NCI-H1105 (cell line): ENCODE data around the gene STAC3.

Source experiments
- DNase-seq: peaks from one replicate; lab custom pipeline; 2025; lab: John Stamatoyannopoulos, UW

The STAC3 gene

DNA sequence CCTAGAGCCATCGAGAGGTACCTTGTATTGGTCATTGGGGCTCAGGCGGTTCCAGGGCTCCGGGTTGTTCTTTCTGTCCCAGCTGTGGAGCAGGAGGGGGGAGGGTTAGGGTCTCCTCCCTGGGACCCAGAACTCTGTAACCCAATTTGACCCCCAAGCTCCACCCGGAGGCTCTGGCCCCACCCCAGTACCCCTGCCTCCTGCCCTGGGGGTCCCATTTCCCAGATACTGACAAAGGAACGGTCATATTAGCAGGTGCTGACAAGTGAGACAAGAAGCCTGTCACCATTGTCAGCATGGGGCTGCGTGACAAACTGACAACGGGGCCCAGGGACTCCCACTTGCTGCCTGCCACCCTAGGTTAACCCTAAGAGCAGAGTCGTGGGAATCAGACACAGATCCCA lies 15.3 kb downstream of the STAC3 start:
- no peak for DNase-seq

DNA sequence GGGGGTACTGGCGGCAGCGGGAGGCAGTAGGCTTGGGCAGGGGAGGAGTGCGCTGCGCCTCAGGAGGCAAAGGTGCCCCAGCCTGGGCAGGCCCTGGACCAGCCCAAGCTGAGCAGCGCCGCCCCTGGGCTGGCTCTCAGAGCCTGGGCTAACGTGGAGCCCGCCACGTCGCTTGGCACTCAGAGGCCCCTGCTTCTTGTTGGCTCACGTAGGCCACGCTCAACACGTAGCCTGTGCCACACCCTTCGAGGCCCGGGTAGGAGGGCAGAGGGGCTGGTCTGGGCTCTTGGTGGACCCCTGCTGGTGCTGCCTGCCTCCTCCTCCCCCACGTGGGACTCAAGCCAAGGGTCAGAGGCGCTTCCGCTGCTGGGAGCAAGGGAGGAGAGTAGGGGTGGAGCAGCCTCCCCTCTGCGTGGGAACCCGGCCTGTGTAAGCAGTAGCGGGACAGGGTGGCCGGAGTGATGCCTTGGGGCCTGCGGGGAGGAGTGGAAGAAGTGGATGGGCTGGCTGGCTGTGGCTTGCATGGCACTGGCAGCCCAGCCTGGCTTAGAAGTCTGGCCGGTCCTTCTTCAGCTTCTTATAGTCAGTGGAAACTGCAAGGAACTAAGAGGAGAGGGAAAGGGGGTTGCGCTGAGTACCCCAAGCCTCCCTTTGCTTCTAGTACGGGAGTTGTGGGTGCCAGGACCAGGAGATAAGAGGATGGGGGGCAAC lies 15.8 kb downstream of the STAC3 start:
- DNase-seq, result no peak

DNA sequence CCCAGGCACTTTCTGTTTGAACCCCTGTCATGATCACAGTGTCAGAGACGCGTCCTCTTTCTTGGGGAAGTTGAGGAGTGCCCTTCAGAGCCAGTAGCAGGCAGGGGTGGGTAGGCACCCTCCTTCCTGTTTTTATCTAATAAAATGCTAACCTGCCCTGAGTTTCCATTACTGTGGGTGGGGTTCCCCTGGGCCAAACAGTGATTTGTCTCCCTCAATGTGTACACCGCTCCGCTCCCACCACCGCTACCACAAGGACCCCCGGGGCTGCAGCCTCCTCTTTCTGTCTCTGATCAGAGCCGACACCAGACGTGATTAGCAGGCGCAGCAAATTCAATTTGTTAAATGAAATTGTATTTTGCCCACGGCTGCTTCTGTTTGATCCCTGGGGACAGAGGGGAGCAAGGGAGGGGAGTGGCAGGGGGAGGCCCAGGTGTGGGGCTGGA lies 16.4 kb downstream of the STAC3 start:
- no peak for DNase-seq

DNA sequence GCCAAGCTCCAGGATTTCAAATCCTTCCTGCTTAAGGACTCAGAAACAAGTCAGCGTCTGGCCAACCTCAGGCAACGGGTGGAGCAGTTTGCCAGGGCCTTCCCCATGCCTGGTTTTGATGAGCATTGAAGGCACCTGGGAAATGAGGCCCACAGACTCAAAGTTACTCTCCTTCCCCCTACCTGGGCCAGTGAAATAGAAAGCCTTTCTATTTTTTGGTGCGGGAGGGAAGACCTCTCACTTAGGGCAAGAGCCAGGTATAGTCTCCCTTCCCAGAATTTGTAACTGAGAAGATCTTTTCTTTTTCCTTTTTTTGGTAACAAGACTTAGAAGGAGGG lies 16.8 kb downstream of the STAC3 start:
- DNase-seq, result no peak

DNA sequence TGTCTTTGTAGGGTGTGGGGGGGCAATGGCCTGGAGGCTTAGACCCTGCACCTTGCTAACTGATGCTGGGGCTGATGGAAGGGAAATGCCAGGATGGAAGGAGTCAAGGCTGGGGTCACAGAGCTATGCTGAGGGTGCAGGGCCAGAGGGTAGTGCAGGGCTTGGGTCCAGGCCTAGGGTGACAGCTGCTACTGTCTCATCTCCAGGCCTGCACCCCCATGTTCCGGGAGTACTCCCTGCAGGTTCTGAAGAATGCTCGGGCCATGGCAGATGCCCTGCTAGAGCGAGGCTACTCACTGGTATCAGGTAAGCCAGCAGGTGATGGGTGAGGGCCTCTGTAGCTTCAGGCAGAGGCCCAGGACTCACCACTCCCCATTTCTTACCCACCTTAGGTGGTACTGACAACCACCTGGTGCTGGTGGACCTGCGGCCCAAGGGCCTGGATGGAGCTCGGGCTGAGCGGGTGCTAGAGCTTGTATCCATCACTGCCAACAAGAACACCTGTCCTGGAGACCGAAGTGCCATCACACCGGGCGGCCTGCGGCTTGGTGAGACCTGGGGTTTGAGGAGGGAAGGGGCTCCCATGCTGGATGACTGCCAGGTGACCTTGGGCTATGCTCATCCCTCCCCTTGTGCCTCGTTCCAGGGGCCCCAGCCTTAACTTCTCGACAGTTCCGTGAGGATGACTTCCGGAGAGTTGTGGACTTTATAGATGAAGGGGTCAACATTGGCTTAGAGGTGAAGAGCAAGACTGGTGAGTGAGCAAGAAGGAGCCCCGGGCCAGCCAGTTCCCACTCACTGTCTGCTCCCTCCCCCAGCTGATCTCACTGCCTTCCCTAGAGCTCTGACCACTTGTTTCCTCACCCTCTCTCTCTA lies 17.4 kb downstream of the STAC3 start:
- no peak for DNase-seq

DNA sequence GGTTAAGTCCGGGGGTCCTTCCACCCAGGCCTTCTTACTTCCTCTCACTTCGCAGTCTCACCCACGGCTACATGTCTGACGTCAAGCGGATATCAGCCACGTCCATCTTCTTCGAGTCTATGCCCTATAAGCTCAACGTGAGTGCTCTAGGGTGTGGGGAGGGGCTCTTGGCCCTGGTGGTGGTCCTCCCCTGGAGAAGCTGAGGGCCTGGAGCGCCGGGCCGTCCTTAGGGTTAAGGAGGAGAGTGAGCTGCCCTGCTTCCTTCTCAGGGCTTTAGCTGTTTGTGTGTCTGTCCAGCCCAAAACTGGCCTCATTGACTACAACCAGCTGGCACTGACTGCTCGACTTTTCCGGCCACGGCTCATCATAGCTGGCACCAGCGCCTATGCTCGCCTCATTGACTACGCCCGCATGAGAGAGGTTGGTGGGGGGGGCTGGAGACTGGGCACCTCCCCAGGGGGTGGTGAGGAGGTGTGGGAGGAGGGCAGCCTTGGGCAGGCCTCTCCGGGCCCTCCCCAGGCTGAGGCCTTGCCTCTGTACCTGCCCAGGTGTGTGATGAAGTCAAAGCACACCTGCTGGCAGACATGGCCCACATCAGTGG lies 18.7 kb downstream of the STAC3 start:
- no peak for DNase-seq

DNA sequence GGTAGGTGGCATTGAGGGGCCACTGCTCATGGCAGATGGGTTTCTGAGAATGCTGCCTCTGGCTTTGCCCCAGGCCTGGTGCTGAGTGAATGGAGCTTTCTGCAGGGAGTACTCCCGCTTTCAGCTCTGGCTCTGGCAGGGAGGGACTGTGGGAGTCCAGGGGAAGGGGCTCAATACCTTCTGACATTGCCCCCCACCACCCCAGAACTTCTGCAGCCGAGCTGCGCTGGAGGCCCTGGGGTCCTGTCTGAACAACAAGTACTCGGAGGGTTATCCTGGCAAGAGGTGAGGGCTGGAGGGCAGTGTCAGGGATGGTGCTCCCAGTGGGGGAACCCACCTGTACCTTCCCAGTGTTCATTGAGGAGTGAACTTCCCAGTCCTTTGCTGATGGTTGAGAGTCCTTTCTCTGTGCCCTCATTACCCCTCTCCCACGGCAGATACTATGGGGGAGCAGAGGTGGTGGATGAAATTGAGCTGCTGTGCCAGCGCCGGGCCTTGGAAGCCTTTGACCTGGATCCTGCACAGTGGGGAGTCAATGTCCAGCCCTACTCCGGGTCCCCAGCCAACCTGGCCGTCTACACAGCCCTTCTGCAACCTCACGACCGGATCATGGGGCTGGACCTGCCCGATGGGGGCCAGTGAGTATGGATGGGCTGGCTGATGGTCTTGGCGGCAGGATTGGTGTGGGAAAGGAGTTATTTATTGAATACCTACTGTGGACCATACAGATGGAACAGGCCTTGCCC lies 19.5 kb downstream of the STAC3 start:
- DNase-seq, result no peak

DNA sequence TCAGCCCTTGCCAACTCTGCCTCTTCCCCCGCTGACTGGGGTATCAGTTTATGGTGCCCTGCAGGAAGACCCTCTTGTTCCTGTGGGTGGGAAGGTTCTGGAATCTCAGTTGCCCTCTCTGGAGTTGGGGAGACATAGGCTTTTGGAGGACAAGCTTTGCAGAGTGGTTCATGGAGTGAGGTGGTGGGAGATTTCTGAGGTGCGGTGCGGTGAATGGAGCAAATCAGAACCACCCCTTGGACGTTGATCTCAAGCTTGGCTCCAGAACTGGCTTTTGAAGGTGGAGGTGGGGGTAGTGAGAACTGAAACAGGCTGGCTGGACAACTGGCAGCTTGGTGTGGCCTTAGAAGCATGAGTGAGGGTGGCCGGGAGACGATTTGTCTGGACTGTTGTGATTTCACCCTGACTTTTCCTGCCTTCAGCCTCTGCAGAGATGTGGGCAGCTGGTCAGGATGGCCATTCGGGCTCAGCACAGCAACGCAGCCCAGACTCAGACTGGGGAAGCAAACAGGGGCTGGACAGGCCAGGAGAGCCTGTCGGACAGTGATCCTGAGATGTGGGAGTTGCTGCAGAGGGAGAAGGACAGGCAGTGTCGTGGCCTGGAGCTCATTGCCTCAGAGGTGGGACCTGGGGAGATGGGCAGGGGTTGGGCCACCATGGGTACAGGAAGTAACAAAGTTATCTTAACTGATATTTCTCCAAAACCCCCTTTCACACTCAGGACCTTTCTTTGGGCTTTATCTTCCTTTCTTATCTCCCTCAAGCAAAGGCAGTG lies 20.4 kb downstream of the STAC3 start:
- DNase-seq, result no peak

DNA sequence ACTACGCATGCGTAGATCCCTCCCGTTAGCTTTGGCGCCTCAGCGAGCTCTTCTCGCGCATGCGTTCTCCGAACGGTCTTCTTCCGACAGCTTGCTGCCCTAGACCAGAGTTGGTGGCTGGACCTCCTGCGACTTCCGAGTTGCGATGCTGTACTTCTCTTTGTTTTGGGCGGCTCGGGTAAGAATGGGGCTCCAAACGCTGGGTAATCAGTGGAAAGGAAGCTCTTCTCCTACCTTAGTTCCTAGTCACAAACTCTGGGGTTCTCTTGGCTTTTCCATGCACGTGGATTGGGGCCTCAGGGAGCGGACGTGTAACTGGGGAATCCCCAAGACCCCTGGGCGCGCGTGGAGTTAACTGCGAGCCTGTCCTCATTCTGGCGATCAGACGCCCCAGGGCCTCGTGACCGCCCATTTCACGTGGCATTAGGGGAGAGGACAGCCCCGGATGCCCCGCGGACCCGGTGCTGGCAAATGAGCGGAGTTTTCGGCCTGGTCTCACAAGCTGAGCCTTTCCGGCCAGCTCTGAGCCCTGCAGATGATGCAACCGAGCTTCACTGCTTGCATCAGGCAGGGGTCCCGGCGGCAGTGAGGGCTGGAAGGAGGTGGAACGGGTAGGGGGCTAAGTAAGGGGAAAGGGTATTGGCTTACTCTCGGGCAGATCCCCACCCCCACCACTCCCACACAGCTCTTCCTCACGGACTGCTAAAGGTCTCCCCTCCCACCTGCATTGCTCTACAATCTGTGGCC lies 21.2 kb downstream of the STAC3 start, which contains the start of gene SHMT2:
SHMT2 (plus strand) TSS at position 78 of the 747 bp plus-strand sequence; CDS start at position 146, 68 bp downstream.
- peak; percentile 84 for DNase-seq

DNA sequence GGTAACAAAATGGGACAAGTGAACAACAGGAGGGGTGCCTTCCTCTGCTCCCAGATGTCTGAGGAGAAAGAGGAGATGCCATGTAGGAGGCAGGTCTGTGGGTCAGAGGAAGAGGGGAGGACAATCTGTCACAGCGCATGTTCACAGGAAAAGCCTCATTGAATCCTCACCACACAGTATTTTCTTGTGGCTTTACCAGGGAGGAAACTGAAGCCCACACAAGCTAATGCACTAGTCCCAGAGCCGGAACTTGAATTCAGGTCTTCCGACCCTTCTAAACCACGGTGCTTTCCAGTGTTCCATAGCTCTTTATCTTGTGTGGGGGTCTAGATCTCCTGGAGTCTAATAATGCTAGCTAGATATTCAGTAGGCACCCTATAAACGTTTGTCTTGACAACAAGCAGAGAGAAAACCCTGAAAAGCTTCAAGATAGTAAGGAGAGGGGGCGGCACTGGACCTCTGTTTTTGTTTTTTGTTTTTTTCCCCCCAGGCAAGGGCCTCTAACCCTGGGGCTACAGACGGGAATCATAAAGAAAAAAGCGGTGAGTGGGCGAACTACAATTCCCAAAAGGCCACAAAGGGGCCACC lies 21.8 kb downstream of the STAC3 start:
- DNase-seq, result no peak

DNA sequence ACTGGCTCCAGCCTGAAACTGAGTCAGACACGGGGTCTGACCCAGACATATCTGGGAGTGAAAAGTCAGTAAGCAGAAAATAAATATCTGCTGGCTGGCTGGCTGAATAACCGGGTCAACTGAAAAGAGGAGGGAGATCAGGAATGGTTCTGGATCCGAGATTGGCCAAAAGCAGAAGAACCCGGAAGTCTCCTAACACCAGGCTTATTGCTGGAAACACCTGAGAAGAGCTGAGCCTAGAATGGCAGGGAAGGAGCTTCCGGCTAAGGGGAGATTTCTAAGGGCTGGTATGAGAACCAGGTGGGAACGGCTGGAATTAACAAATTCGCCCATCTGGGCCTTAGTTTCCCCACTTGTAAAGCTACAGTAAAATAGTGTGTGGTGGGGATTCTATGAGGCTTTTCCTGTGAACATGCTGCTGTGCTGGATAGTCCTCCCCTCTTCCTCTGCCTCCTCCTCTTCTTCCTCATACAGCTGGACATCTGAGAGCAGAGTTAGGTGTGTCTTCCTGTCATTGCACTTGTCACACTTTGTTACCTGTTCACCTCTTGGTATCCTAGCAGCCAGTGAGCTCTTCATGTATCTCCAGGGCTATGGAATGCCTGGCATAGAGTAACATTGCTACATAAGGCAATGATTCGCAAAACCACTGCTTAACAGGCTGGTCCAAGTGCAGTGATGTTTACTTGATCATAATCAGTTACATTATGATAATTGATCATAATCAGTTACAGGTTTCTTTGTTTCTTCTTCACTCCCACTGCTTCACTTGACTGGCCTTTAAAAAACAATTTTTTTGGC lies 23.5 kb downstream of the STAC3 start:
- no peak for DNase-seq

DNA sequence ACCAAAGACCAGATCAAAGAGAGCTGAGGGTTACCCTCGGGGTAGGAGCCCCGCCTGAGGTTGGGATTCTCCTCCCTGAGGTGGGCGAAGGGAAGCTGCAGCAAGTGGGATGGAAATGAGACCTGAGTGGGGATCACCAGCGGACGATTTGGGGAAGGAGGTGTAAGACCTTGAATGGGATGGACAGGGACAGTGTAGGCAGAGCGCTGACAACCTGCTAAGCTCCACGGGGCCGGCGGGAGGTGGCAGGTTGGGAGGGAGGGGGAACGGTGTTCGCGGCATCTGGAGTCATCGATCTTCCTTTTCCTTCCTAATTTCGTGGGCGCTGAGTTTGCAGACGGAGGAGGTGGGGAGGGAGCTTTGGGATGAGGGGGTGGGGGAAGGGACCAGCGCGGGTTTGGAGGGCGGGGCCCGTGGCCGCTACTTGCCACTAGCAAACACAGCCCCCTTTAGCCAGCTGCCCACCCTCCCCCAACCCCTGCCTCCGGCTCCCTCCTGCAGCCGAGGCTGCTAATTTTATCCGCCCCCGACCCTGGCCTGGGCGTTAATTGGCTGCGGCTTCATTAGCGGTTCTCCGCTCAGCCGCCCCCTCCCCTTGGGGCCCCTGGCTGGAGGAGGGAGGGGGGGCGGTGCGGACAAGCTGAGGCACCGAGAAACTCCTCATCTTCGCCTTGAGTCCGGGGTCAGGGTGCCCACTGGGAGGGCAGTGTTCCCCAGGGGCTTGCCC lies 24.2 kb downstream of the STAC3 start:
- no peak for DNase-seq

DNA sequence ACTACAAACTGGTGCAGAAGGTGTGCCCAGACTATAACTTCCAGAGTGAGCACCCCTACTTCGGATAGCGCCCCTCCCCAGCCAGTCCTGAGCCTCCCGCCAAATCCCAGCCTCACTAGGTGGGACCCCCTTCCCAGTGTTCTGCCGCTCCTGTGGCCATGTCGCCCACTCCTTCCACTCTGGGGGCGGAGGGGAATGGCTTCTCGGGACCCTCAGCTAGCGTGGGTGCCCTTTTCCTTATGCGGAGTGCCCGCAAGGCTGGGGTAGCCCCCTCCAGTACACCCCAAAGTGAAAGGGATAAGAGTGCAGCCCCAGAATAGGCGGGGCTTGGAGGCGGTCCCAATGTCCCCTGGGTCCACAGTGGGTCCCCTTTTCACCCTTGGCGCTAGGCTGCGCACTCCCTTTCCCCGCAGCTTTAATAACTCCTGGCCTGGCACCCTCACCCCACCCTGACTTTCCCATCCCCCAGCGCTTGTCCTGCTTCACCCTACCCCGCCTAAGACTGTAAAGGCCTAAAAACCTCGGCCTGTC lies 25.2 kb downstream of the STAC3 start:
- no peak for DNase-seq

DNA sequence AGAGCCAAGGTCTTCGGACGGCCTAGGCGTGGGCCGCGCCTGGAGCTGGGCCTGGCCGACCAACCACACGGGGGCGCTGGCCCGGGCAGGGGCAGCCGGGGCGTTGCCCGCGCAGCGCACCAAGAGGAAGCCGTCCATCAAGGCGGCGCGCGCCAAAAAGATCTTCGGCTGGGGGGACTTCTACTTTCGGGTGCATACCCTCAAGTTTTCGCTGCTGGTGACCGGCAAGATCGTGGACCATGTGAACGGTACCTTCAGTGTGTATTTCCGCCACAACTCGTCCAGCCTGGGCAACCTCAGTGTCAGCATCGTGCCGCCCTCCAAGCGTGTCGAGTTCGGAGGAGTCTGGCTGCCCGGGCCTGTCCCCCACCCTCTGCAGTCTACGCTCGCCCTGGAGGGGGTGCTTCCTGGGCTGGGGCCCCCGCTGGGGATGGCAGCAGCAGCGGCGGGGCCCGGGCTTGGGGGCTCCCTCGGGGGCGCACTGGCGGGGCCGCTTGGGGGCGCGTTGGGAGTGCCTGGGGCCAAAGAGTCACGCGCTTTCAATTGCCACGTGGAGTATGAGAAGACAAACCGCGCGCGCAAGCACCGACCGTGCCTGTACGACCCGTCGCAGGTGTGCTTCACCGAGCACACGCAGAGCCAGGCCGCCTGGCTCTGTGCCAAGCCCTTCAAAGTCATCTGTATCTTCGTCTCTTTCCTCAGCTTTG lies 25.9 kb downstream of the STAC3 start:
- peak; percentile 33 for DNase-seq

DNA sequence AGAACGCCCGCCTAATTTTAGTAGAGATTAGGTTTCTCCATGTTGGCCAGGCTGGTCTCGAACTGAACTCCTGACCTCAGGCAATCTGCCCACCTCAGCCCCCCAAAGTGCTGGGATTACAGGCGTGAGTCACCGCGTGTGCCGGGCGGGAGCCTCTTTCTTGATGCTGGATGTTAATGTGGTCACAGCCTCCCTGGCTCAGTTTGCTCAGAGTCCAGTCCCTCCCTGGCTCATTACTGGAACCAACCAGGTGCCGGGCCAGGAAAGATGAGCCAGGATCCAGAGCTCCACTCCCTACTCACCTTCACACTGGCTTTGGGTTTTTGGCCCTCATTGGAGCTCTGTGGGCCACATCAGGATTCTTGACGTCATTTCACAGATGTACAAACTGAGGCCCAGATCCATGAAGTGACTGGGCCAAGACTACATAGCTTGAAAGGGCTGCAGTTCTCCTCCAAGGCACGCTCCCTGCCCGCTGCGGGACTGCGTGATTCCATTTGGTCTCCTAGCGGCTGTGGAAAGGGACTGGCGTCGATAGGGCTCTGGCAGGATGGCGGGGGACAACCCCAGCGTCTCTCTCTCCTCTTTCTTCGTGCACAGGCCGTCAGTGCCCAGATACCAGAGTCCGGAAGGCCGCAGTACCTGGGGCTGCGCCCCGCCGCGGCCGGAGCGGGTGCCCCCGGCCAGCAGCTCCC lies 26.6 kb downstream of the STAC3 start:
- no peak for DNase-seq

DNA sequence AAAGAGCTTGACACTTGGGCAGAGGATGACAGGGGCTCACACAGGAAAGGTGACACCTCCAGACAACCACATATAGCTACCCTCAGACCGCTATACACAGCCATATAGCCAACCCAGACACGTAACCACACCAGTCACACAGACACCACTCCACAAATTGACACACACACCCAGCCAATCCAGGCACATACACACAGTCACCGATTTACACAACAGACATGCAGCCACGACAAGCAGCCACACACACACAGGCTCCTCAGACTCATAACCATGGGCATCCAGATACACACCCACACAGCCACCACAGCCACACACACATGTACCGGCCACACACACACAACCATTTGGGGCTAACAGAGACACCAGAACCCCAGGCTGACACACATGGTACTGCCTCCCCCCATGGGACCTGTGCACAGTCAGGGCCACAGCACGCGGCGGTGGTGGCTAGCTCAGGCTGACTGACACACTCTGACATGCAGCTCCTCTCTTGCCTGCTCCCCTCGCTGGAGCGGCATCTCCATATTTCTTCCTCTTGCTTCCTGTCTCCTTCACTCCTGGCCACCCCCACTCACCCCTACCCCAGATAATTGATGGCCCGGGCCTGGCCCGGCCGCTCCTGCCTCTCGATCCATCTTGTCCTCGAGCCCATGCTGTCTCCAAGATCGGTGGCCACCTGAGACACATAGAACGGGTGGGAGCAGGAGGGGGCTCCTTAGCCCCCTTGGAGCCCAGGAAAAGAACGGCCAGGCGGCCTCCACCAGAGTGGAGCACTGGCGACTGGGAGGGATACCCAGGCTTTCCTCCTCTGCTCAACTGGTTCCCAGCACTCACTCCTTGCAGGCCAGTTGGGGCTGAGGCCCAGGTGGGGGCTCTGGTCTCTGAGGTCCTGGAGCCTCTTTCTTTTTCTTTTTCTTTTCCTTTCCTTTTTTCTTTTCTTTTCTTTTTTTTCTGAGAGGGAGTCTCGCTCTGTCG lies 27.5 kb downstream of the STAC3 start:
- no peak for DNase-seq
